Measurements from ENCODE around the gene METTL5. TPM values are rescaled to one million over a fixed set of nuclear protein-coding genes. Genes with fewer than 3 reads are reported as not detected.
A peak's percentile ranks its signal among the peaks of the same experiment; 100 is the strongest.
"Not testable (repeated sequence)": the region's sequence is repeated elsewhere in the genome, so short reads cannot be mapped to it uniquely, and the experiment has no call there.

METTL5 gene
- total and polyA plus RNA-seq, 5 experiments from 2014 or later = 50.8 to 155 (median 115) TPM

- H3K9me3 Mint-ChIP-seq = peaks cover 0 to 4% (median 0%) of the 10 kb centered on the region in 9 donors
- peaks cover 13 to 39% (median 35%) of the 10 kb centered on the region in 4 donors for H3K4me1 Mint-ChIP-seq
- POLR2A ChIA-PET = no interaction called here
- H3K27me3 Mint-ChIP-seq = no peaks in the 10 kb centered on the region
- peaks cover 0 to 26% (median 19%) of the 10 kb centered on the region in 3 donors for H3K36me3 Mint-ChIP-seq
- ATAC-seq (no peak), DNase-seq (no peak)
- H3K27ac Mint-ChIP-seq = peak overlapping the region in 5 of 10 donors; percentile 0 to 63 (median 23)
- H3K4me3 Mint-ChIP-seq = peak overlapping the region in 1 of 10 donors; percentile 4
These were observed 28.4 kb upstream of the METTL5 start for GRCh38 chr2:169853041-169853668.

- Mint-ChIP-seq H3K27me3 (no peaks in the 10 kb centered on the region), H3K4me1 (peaks cover 26 to 65% (median 56%) of the 10 kb centered on the region in 4 donors), H3K9me3 (peaks cover 0 to 2% (median 0%) of the 10 kb centered on the region in 9 donors), H3K4me3 (peak overlapping the region in 4 of 10 donors; percentile 5 to 45 (median 6)), H3K27ac (peak overlapping the region in 5 of 10 donors; percentile 33 to 74 (median 61)), H3K36me3 (peaks cover 0 to 28% (median 25%) of the 10 kb centered on the region in 3 donors)
- ATAC-seq (no peak), DNase-seq (no peak)
- POLR2A ChIA-PET = interaction anchor here (0.6 kb wide), 1 partner anchor 20 kb away, joined by 3 read pairs; no protein-coding TSS in a partner anchor
These were observed 25.0 kb upstream of the METTL5 start for GRCh38 chr2:169849710-169850109.

- ATAC-seq, H3K9me3 Mint-ChIP-seq, DNase-seq, H3K27me3 Mint-ChIP-seq: not testable (repeated sequence)
- Mint-ChIP-seq H3K27ac (peak overlapping the region in 2 of 10 donors; percentile 15 to 74), H3K4me1 (peaks cover 28 to 71% (median 61%) of the 10 kb centered on the region in 4 donors), H3K36me3 (peaks cover 0 to 31% (median 25%) of the 10 kb centered on the region in 3 donors), H3K4me3 (peak overlapping the region in 3 of 10 donors; percentile 5 to 45 (median 8))
- POLR2A ChIA-PET = interaction anchor here (0.6 kb wide), 1 partner anchor 20 kb away, joined by 3 read pairs; no protein-coding TSS in a partner anchor
These were observed 24.4 kb upstream of the METTL5 start for GRCh38 chr2:169848959-169849693.

GRCh38 chr2:169845016-169845415 is 20.3 kb upstream of the METTL5 start:
- DNase-seq = no peak
- peaks cover 0 to 2% (median 0%) of the 10 kb centered on the region in 9 donors for H3K9me3 Mint-ChIP-seq
- no peak overlapping the region for H3K4me3 Mint-ChIP-seq
- peaks cover 0 to 31% (median 18%) of the 10 kb centered on the region in 3 donors for H3K36me3 Mint-ChIP-seq
- peaks cover 32 to 77% (median 61%) of the 10 kb centered on the region in 4 donors for H3K4me1 Mint-ChIP-seq
- POLR2A ChIA-PET = no interaction called here
- H3K27me3 Mint-ChIP-seq = no peaks in the 10 kb centered on the region
- ATAC-seq = no peak
- H3K27ac Mint-ChIP-seq = peak overlapping the region in 1 of 10 donors; percentile 32

GRCh38 chr2:169841625-169842024 is 16.9 kb upstream of the METTL5 start:
- peaks cover 35 to 75% (median 57%) of the 10 kb centered on the region in 4 donors for H3K4me1 Mint-ChIP-seq
- DNase-seq, H3K4me3 Mint-ChIP-seq, H3K9me3 Mint-ChIP-seq, POLR2A ChIA-PET, H3K27ac Mint-ChIP-seq, ATAC-seq, H3K27me3 Mint-ChIP-seq: not testable (repeated sequence)
- H3K36me3 Mint-ChIP-seq = peaks cover 0 to 28% (median 6%) of the 10 kb centered on the region in 3 donors

GRCh38 chr2:169840747-169841142 is 16.0 kb upstream of the METTL5 start:
- no peak for ATAC-seq
- H3K9me3 Mint-ChIP-seq = no peaks in the 10 kb centered on the region
- peak overlapping the region in 6 of 10 donors; percentile 5 to 79 (median 56) for H3K27ac Mint-ChIP-seq
- POLR2A ChIA-PET = no interaction called here
- peaks cover 0 to 22% (median 6%) of the 10 kb centered on the region in 3 donors for H3K36me3 Mint-ChIP-seq
- DNase-seq = no peak
- H3K27me3 Mint-ChIP-seq = no peaks in the 10 kb centered on the region
- peaks cover 31 to 72% (median 54%) of the 10 kb centered on the region in 4 donors for H3K4me1 Mint-ChIP-seq
- H3K4me3 Mint-ChIP-seq = peak overlapping the region in 1 of 10 donors; percentile 60

- Mint-ChIP-seq H3K27ac (peak overlapping the region in 6 of 10 donors; percentile 15 to 79 (median 62)), H3K36me3 (peaks cover 0 to 22% (median 6%) of the 10 kb centered on the region in 3 donors), H3K9me3 (no peaks in the 10 kb centered on the region), H3K27me3 (no peaks in the 10 kb centered on the region), H3K4me3 (no peak overlapping the region), H3K4me1 (peaks cover 31 to 74% (median 58%) of the 10 kb centered on the region in 4 donors)
- POLR2A ChIA-PET = no interaction called here
- ATAC-seq (no peak), DNase-seq (no peak)
These were observed 15.4 kb upstream of the METTL5 start for GRCh38 chr2:169839954-169840746.

- POLR2A ChIA-PET = no interaction called here
- Mint-ChIP-seq H3K9me3 (no peaks in the 10 kb centered on the region), H3K36me3 (peaks cover 0 to 17% (median 6%) of the 10 kb centered on the region in 3 donors), H3K4me1 (peaks cover 31 to 72% (median 58%) of the 10 kb centered on the region in 4 donors), H3K27me3 (no peaks in the 10 kb centered on the region), H3K27ac (peak overlapping the region in 2 of 10 donors; percentile 28 to 50), H3K4me3 (no peak overlapping the region)
- DNase-seq (no peak), ATAC-seq (no peak)
These were observed 14.2 kb upstream of the METTL5 start for GRCh38 chr2:169838743-169839489.

GRCh38 chr2:169834401-169834800 is 9.7 kb upstream of the METTL5 start:
- POLR2A ChIA-PET = interaction anchor here (0.6 kb wide), 1 partner anchor 12 kb away, joined by 3 read pairs; no protein-coding TSS in a partner anchor
- H3K4me3 Mint-ChIP-seq = no peak overlapping the region
- H3K27ac Mint-ChIP-seq = no peak overlapping the region
- H3K4me1 Mint-ChIP-seq = peaks cover 30 to 71% (median 65%) of the 10 kb centered on the region in 4 donors
- H3K36me3 Mint-ChIP-seq = peaks cover 0 to 19% (median 0%) of the 10 kb centered on the region in 3 donors
- ATAC-seq (no peak), DNase-seq (no peak)
- no peaks in the 10 kb centered on the region for H3K9me3 Mint-ChIP-seq
- H3K27me3 Mint-ChIP-seq = no peaks in the 10 kb centered on the region

GRCh38 chr2:169828141-169828811 is 3.6 kb upstream of the METTL5 start:
- Mint-ChIP-seq H3K4me3 (peak overlapping the region; percentile 88 to 100 (median 97)), H3K9me3 (no peaks in the 10 kb centered on the region), H3K27me3 (no peaks in the 10 kb centered on the region), H3K27ac (peak overlapping the region; percentile 79 to 97 (median 91)), H3K36me3 (peaks cover 0 to 17% (median 0%) of the 10 kb centered on the region in 3 donors), H3K4me1 (peaks cover 35 to 73% (median 66%) of the 10 kb centered on the region in 4 donors)
- ATAC-seq (peak; percentile 38 to 43), DNase-seq (peak in 8 of 10 donors; percentile 13 to 54 (median 28))
- POLR2A ChIA-PET = interaction anchor here (0.5 to 2.7 kb wide), 4 partner anchors 9 to 306 kb away, joined by 3 to 14 read pairs (median 5); partner anchors contain the start of gene SSB
